ENCODE results near the gene KY.

Gene KY

DNA sequence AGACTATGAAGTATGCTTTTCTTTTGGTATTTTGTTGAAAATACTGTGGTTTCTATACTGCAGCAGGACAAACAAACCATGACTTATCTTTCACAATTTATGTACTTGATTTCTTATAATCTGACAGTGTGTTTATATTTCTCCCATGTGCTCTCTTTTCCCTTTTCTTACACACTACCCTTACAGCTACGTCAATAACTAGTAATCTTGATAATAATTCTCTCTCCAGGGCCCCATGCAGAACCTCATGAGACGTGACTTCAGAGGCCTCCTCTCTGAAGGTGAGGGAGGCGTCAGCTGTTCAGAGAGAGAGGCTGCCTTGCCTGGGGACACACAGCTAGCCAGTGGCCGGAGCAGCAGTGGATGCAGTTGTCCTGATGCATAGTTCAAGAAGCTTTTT, 35.9 kb downstream of the KY start:
- no peaks in the 10 kb centered on the region for H3K79me2 ChIP-seq (ENCODE audit: control insufficient read depth, low read length)
- no peaks in the 10 kb centered on the region for H3F3A ChIP-seq (ENCODE audit: control insufficient read depth, insufficient read depth)
- no peaks in the 10 kb centered on the region for H3K27me3 ChIP-seq (ENCODE audit: control insufficient read depth, low read length)
- H3K27ac ChIP-seq (ENCODE audit: low read depth, low read length) = no peak overlapping the region
- no peaks in the 10 kb centered on the region for H3K36me3 ChIP-seq (ENCODE audit: control insufficient read depth, low read length)
- H3K9me2 ChIP-seq (replicated peaks; ENCODE audit: control insufficient read depth, low read length) = no peaks in the 10 kb centered on the region
- no peaks in the 10 kb centered on the region for H4K20me1 ChIP-seq (ENCODE audit: control insufficient read depth, insufficient read depth, low read depth, low read length)
- no peak overlapping the region for H3K4me2 ChIP-seq (ENCODE audit: low read length)
- TF ChIP-seq EZH2phosphoT487 (IDR thresholded peaks at IDR 0.05; ENCODE audit: borderline replicate concordance, low read length) = no peak
- TF ChIP-seq, protein P1, sequence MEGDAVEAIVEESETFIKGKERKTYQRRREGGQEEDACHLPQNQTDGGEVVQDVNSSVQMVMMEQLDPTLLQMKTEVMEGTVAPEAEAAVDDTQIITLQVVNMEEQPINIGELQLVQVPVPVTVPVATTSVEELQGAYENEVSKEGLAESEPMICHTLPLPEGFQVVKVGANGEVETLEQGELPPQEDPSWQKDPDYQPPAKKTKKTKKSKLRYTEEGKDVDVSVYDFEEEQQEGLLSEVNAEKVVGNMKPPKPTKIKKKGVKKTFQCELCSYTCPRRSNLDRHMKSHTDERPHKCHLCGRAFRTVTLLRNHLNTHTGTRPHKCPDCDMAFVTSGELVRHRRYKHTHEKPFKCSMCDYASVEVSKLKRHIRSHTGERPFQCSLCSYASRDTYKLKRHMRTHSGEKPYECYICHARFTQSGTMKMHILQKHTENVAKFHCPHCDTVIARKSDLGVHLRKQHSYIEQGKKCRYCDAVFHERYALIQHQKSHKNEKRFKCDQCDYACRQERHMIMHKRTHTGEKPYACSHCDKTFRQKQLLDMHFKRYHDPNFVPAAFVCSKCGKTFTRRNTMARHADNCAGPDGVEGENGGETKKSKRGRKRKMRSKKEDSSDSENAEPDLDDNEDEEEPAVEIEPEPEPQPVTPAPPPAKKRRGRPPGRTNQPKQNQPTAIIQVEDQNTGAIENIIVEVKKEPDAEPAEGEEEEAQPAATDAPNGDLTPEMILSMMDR (IDR thresholded peaks at IDR 0.05; ENCODE audit: low read depth, low read length, poor library complexity, severe bottlenecking) = no peak
- H3K4me3 ChIP-seq (ENCODE audit: low read length) = no peak overlapping the region
- H3K4me1 ChIP-seq (ENCODE audit: control insufficient read depth, low read length) = no peaks in the 10 kb centered on the region
- no peaks in the 10 kb centered on the region for H3K9me3 ChIP-seq (ENCODE audit: control insufficient read depth, insufficient read depth, low read length)

DNA sequence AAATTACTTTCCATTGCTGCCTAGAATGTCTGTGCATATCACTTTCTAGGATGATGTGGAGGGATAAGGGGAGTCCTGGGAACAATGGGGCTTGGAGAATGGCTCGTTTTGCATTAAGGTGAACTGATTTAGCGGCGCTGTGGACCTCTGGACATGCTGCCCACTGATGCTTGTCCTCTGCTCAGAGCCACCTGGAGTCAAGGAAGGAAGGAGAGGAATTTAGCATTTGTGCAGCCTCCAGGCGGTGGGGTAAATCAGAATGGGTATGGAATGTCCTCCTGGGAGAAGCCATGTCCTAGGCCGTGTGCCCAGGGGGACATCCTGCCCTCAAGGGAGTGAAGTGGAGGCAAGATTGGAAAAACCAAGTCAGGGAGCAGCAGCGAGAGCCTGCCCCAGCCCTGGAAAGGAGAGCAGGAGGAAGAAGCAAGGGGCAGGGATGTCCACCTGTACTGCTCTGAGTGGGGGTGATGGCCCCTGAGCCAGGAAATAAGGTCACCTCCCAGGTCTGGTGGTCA, 37.8 kb downstream of the KY start:
- H3K4me1 ChIP-seq (ENCODE audit: control insufficient read depth, low read length) = no peaks in the 10 kb centered on the region
- H4K20me1 ChIP-seq (ENCODE audit: control insufficient read depth, insufficient read depth, low read depth, low read length) = no peaks in the 10 kb centered on the region
- H3K79me2 ChIP-seq (ENCODE audit: control insufficient read depth, low read length) = no peaks in the 10 kb centered on the region
- no peaks in the 10 kb centered on the region for H3K27me3 ChIP-seq (ENCODE audit: control insufficient read depth, low read length)
- H3K4me2 ChIP-seq (ENCODE audit: low read length) = no peak overlapping the region
- no peak for TF ChIP-seq EZH2phosphoT487 (IDR thresholded peaks at IDR 0.05; ENCODE audit: borderline replicate concordance, low read length)
- TF ChIP-seq, protein P1 (IDR thresholded peaks at IDR 0.05; ENCODE audit: low read depth, low read length, poor library complexity, severe bottlenecking) = no peak
- H3K4me3 ChIP-seq (ENCODE audit: low read length) = no peak overlapping the region
- H3F3A ChIP-seq (ENCODE audit: control insufficient read depth, insufficient read depth) = no peaks in the 10 kb centered on the region
- H3K9me2 ChIP-seq (replicated peaks; ENCODE audit: control insufficient read depth, low read length) = no peaks in the 10 kb centered on the region
- no peaks in the 10 kb centered on the region for H3K9me3 ChIP-seq (ENCODE audit: control insufficient read depth, insufficient read depth, low read length)
- no peaks in the 10 kb centered on the region for H3K36me3 ChIP-seq (ENCODE audit: control insufficient read depth, low read length)
- H3K27ac ChIP-seq (ENCODE audit: low read depth, low read length) = no peak overlapping the region

DNA sequence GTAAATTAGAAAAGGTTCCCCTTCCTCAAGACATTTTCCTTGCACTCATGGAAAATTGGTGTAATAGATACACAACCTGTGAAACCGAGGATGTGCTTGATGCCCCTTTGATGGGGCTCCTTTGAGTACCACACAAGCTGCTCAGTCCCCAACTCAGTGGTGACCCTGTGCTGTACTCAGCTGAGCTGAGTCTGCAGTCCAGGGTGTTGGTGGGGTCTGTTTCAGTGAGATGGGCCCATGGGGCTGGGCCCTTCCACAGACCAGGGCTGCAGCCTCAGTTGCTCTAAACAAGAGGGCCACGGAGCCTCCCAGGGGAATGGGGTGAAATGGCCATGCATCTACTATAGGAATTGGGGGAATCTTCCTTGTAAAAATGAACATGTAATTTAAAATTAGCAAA, 39.3 kb downstream of the KY start:
- no peaks in the 10 kb centered on the region for H3K9me2 ChIP-seq (replicated peaks; ENCODE audit: control insufficient read depth, low read length)
- no peaks in the 10 kb centered on the region for H3F3A ChIP-seq (ENCODE audit: control insufficient read depth, insufficient read depth)
- H3K4me1 ChIP-seq (ENCODE audit: control insufficient read depth, low read length) = no peaks in the 10 kb centered on the region
- no peaks in the 10 kb centered on the region for H3K79me2 ChIP-seq (ENCODE audit: control insufficient read depth, low read length)
- no peaks in the 10 kb centered on the region for H4K20me1 ChIP-seq (ENCODE audit: control insufficient read depth, insufficient read depth, low read depth, low read length)
- no peaks in the 10 kb centered on the region for H3K9me3 ChIP-seq (ENCODE audit: control insufficient read depth, insufficient read depth, low read length)
- TF ChIP-seq EZH2phosphoT487 (IDR thresholded peaks at IDR 0.05; ENCODE audit: borderline replicate concordance, low read length) = no peak
- TF ChIP-seq, protein P1 (IDR thresholded peaks at IDR 0.05; ENCODE audit: low read depth, low read length, poor library complexity, severe bottlenecking) = no peak
- H3K4me2 ChIP-seq (ENCODE audit: low read length) = no peak overlapping the region
- H3K27ac ChIP-seq (ENCODE audit: low read depth, low read length) = no peak overlapping the region
- no peak overlapping the region for H3K4me3 ChIP-seq (ENCODE audit: low read length)
- no peaks in the 10 kb centered on the region for H3K27me3 ChIP-seq (ENCODE audit: control insufficient read depth, low read length)
- no peaks in the 10 kb centered on the region for H3K36me3 ChIP-seq (ENCODE audit: control insufficient read depth, low read length)

All from DOHH2 (cell line).